LoVo (cell line): Measurements from ENCODE around the gene TEC.
A peak's percentile ranks its signal among the peaks of the same experiment; 100 is the strongest.
"Not testable (repeated sequence)": the region's sequence is repeated elsewhere in the genome, so short reads cannot be mapped to it uniquely, and the experiment has no call there.

Experiments used
- DNase-seq: peaks from one replicate; pipeline ENCODE4 v3.0.0-alpha.2; 2016; ENCODE audit warnings: low spot score

TEC gene

DNA sequence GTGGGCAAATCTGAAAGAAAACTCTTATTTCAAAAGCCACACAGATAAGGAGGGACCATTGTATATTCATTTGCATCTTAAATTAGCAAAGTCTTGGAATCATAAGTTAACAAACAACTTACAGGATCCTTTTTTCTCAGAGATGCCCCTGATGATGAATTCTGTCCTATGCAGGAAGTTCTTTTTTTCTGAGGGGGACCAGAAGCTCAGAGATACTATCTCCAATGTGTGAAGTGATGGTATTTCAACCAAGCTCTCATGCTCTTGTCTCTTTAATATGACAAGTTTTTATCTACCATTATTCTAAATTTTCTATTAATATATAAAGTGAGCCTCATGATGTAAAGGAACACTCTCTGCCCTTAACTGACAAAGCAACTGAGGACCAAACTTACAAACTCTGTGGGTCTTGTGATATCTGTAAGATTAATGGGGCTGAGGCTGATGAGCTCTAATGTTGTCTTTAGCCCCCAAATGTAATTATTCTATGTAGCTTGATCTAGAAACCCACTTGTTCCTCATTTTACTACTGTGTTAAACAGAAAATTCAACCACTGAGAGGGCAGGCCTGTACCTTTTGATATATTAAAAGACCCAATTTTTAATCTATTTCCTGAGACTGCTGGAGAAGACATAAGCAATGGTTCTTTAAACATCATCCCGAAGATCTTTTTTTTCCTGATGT, 27.0 kb downstream of the TEC start:
- DNase-seq: no peak

DNA sequence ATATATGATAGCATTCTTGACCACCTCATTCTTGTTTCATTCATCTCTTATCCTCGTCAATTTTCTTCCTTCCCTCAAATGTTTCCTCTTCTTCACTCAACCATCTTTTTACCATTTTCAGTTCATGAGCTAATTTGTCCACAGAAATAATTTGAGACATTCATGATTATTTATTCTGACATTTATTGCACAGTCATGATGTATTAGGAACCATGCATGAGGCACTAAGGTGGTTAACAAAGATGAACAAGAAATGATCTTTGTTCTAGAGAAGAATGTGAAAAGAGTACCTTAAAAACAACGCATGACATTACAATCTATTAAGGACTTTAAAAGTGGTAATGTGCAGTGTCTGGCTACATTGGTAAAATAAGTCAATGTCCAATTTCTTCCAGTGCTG, 27.9 kb downstream of the TEC start:
- DNase-seq: no peak

DNA sequence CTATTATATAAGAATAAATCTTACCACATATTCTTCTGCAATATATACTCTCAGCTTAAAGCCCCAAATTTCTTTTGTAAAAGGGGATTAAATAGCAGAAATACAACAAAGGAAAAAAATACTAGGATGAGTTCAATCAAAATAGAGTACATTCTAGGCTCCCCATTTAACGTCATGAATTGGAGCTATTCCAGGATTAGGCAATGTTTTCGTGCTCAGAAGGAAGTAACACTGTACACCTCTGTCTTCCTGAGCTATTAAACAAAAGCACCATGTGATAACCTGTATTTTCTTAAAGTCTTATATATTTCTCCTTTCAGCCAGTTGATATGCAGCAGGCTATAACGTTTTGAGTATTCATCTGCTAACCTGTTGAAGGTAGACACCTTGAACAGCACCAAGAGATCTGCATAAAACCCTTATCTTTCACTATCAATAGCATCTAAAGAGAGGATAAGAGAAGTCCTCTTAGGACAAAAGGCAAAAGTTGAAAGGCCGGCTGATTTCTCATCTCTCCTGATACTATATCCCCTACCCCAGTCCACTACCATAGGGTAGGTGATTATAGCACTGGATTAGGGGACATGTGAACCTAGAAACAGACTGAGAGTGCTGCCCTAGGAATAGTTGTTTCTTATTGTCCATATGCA, 31.5 kb downstream of the TEC start:
- no peak for DNase-seq

DNA sequence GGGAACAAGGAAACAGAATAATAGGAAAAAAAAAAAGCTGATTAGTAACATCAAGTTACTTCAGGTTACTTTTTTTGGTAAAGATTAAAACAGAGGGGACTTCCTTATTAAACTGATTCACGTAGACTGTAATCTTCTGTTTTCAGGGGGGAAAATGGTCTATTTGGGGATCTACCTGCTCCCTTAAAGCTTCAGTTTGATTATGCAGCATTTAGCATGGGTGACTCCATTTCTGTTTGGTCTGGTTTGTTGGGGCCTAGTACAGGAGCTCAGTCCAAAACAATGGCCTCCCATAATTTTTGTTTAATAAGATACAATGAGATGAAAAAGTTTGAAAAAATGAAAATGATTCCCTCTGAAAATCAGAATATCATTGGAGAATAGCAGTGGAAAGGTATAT, 34.6 kb downstream of the TEC start:
- no peak for DNase-seq

DNA sequence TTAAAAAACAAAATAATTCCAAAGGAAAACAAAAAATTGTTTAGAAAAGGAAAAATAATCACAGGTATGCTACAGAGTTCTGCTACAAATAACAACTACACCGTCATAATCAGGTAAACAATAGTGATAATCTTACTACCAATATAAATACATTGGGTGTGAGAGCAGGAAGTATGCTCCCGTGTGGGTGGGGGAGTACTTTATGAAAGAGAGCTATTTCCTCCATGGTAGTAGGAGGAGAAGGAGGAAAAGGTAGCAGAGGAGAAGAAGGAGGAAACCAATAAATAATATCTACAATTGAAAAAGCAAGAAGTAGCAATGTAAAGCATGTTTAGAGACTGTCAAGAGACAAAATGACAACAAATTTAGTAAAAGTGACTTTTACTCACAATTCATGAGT, 35.1 kb downstream of the TEC start:
- DNase-seq: no peak

DNA sequence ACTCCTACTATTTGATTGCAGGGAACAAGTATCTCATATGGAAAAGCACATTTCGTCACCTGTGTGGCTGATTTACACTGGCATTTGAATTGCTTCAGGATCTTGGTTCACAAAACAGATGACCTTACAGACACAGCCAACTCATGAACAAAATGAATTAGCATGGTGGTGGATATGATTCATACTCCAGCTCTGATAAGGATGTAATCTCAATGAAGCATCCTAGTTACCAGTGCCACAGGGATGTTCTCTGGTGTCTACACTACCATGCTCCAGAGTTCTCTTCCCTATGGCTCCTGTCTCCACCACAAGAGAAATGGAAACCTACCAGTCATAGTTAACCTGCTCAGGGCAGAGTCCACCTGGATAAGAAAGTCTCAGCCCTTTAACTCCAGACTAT, 40.7 kb downstream of the TEC start:
- no peak for DNase-seq

DNA sequence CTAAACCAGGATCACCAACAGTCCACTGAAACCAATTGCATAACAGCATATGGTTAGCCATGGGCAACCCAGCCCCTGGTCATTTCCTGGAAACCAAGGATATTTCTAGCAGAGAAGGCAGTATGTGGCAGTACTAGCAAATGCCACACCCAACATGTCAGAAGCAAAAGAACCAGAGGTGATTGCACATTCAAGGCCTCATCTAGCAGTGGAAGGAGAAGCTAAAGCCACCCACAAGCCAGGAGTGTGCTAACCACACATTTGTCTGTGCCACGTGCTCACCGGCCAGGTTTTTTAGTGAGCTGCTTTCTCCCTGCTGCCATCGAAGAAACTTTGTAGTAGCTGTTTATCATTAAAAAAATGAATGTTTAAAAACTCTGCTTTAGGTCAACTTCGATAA, 42.0 kb downstream of the TEC start:
- no peak for DNase-seq

DNA sequence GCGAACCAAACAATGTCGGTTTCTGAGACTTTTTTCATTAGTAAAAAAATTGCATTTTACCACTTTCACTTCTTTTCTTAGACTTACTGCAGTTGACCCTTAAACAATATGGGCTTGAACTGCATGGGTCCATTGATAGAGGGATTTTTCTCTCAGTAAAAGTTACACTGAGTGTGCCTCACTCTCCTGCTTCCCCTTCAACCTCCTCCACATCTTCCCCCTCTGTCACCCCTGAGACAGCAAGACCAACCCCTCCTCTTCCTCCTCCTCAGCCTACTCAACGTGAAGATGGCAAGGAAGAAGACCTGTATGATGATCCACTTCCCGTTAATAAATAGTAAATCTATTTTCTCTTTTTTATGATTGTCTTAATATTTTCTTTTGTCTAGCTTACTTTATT, 43.4 kb downstream of the TEC start:
- no peak for DNase-seq

DNA sequence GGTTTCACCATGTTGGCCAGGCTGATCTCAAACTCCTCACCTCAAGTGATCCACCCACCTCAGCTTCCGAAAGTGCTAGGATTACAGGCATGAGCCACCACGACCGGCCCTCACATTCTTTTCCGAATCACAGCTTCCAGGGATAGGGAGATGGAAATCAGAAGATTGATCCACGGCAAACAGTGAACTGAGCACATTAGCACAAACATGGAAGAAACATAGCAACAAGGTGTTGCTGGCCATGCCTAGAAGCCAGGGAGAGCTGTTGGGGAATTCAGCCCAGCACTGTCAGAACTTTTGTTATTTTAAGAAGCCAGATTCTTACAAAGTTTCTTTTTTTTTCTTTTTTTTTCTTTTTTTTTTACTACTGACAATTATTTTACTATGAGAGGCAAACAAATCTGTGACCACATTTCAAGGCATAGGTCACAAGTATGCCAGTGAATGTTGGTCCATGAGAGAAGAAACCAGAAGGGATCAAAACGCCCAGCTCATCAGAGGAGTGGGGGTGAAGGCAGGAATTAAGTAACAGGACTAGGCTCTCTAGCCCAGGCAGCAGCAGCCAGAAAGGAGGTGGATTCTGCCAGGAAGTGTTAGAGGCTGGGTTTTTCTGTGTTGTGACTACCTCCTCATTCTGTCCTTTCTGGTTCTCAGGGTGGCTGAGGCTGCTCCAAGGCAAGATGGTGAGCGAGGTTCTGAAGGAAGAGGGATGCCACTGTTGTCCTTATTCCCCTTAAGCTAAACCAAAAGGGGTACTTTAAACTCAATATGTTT, 44.1 kb downstream of the TEC start:
- DNase-seq: no peak

DNA sequence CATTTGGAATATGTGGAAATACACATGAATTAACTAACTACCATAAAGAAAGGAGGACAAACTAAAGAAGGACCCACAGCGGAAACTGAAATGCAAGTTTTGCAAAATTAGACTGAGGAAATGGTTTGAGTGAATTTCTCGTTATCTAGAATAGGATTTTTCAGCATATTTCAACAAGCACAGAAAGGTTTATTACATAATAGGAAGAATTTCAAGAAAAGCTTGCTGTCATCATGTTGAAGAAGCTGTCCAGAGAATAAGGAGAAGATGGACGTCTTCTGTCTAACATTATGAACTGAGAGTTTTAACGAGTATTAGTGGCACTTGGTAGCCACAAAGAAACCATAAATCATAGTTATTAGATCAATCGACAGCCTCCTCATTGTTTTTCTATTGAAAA, 45.0 kb downstream of the TEC start:
- no peak for DNase-seq

DNA sequence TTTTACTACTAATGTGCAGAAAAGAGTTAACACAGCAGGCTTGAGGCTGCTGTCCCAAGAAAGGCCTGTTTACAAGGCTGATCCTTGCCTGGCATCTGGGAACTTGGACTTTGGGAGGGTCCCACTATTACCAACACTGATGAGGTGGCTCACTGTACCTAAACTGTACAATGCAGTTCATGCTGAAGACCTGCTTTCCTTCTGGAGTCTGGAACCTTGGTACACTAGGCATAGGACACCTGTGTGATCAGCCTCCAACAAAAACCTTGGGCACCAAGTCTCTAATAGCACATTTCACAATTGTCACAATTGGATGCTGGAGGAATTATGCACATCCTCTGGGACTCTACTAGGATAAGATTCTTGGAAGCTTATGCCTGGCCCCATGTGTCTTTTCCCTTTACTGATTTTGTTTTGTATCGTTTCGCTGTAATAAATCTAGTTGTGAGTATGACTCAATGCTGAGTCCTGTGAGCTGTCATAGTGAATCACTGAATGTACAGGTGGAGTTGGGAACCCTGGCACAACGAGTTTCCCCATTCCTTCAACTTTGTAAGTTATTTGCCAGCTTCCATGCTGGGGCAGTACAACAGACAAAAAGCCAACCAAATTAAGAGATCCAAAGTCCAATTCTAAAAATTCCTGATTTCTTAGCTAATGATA, 45.9 kb downstream of the TEC start:
- peak; percentile 31 for DNase-seq

DNA sequence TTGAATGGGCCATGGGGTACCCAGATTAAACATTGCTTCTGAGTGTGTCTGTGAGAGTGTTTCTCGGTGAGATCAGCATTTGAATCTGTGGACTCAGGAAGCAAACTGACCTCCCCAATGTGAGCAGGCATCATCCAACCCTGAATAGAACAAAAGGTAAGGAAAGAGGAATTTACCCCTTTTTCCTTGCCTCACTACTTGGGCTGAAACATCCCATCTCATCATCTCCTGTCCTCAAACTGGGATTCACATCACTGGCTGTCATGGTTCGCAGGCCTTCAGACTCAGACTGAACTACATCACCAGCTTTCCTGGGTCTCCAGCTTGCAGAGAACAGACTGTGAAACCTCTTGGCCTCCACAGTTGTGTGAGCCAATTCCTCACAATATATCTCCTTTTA, 47.1 kb downstream of the TEC start:
- no peak for DNase-seq

DNA sequence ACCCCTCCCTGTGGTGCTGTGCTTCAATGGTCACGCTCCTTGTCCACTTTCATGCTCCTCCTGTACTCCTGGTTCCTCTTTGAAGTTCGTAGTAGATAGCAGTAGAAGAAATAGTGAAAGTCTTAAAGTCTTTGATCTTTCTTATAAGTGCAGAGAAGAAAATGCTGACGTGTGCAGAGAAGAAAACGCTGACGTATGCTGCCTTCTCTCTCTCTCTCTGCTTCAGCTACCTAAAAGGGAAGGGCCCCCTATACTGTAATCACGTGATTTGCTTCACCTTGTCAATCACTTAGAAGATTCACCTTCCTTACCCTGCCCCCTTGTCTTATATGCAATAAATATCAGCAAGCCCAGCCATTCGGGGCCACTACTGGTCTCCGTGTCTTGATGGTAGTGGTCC, 50.2 kb downstream of the TEC start:
- not testable (repeated sequence) for DNase-seq

DNA sequence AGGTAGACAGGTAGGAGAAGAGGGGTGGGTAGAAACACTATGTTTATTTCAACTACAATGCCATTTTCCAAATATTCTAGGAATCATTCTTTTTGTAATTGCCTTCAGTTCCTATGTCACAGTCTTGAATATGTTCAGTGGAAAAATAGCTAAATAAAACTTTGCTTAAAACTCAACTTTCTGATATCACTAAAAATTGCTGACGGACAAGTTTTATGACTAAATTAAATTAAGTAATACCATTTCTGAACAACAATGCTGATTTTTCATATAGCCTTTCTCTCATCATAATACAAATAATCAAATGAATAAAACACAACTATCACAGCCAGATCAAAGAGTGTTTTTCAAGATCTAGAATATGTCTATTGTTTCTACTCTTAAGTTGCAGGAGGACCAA, 53.1 kb downstream of the TEC start:
- no peak for DNase-seq

DNA sequence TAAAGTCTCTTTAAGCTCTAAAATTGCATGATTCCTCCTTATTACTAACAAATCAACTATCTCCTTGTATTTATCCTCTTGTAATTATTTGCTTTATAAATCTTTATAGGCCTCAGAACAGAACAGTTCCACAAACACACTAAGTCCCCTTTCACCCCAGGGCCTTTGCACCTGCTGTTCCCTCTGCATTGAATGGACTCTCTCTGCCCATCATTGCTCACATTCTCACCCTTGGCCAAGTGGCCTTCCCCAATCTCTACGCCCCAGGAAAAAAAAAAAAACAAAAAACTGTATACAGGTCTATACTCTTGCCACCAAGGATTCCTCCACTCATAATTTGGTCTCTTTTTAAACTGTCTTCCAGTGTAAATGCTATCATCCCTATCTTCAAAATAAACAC, 53.7 kb downstream of the TEC start:
- DNase-seq: no peak

DNA sequence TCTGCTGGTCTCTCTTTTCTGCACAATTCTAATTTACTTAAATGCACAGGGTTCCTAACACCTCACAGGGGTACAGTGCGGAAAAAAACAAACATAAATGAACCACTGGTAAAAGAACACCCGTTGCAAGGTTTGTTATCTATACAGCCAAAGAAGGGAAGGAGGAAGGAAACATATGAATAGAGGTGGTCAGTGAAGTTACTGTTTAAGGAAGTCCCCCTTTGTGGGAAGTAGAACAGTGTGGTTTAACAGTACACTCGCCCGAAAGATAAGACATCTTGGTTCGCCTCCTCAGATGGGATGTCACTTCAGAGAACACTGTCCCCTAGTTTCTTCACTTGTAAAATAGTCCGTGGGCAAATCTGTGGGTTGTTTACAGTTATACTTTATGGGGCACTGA, 57.5 kb downstream of the TEC start:
- no peak for DNase-seq

DNA sequence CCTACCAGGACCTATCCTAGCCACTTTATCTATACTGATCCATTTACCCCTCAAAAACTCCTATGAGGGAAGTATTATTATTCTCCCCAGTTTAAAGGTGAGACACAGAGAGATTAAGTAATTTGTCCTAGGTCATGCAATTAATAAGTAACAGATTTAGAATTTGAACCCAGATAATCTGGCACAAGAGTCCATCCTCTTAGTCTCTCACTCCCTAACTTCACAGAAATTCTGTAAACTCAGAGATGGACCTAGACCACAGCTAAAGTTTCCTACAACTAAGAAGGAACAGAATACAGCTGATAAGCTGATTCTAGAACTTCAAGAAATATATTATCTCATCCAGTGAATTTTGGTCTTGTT, 58.7 kb downstream of the TEC start:
- DNase-seq: no peak

DNA sequence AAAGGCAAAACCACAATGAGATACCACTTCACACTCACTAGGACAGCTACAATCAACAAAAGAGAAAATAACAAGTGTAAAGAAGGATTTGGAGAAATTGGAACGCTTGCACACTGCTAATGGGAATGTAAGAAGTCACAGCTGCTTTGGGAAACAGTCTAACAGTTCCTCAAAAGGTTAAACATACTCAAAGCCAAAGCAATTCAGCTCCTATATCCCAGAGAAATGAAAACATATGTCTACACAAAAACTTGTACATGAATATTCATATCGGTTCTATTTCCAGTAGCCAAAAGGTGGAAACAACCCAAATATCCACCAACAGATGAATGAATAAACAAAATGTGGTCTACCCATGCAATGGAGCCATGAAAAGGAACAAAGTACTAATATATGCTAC, 64.0 kb downstream of the TEC start:
- no peak for DNase-seq

DNA sequence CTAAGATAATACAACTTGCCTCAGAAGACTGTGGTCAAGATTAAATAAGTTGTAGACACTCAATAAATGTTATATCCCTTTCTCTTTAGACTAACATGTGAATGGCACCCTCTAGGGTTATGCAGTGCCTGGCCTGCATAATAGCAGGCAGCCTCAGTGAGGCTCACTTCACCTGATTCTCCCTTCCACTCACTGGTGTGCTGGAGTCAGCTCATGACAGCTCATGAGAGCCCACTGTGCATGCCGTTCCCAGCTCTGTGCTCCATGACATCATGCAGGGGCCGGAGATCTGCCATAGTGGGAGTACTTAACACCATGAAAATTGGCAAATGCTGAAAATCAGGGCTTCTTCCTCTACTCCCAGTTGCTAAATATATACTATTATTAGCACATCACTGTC, 64.5 kb downstream of the TEC start:
- no peak for DNase-seq

DNA sequence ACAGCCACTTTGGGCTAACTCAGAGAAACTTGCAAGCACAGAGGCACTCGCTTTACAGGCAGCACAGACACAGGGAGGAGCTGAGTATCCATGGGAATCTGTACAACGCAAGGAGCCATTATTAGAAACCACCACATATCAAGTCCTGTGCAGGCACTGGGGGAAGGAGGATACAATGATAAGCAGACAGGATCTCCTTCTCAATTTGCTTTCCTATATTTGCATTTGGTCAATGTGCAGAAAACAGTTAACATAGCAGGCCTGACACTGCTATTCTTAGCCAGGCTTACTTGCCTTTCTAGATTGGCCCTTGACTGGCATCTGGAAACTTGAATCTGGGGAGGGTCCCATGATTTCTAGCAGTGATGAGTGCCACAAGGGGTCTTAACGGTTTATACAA, 65.8 kb downstream of the TEC start:
- no peak for DNase-seq

DNA sequence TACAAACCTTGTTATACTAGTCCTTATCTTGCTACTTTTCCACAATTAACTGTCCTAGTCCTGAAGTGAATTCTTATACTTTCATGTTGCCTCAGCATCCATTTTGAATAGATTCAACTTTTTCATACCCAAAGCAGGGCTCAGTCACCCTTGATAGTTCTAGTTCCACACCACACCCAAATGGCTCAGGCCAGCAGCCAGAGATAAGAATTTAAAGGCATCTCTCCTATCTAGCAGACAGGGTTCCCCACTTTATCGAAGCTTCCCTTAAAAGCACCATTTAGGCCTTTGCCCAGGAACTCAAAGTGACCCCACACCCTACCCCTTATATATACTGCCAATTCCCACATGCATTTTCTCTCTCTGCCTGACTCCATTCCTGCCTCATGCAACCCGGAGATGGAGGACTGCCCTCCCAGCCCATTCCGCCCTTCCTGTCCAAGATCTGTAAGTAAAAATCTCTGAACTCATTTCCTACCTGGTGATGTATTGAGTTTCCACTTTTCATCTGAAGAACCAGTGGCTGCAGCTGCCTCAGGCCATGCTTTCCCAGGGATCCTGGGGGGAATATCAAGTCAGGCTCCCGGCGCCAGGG, 71.9 kb downstream of the TEC start:
- DNase-seq: no peak

DNA sequence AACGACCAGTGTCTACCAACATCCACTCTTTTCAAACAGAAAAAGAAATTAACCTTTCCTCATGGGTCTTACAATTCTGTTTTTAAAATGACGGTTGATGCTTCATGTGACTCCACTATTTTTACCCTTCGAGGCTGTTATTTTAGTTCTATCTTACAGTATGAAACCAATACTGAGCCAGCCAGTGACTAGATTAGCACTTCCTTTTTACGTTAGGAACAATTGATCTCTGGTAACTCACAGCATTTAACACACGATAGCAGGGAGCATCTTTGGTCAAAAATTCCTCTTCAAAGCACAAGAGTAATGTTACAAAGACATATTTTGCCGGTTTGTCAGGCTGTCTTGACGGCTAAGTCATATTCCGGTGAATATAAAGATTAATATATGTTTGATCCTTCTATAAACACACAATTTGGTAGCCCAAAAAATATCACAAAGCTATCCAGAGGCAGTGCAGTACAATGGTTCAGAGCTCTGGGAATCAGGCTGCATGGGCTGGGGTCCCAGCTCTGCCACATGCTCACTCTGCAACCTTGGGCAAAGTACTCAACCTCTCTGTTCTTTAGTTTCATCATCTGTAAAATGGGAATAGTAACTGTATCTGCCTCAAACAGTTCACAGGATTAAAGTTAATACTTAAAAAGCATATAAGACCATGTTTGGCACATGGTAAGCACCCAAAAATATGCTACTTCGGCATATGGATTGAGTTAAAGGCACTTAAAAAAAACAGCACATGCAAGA, 72.7 kb downstream of the TEC start:
- no peak for DNase-seq
